Glutamatergic neuron (in vitro differentiated cells): Measurements from ENCODE around the gene ALDH1A3. TPM values are rescaled to one million over a fixed set of nuclear protein-coding genes. Genes with fewer than 3 reads are reported as not detected.

Source experiments
- DNase-seq: peaks from one replicate; pipeline ENCODE4 v3.0.0; 2022
- H3K27ac Mint-ChIP-seq: one replicate; pipeline ENCODE4 v1.8.0; 2020; ENCODE audit warnings: mild to moderate bottlenecking, mixed read lengths, inconsistent platforms; ENCODE audit not compliant: unreplicated experiment
- H3K27me3 Mint-ChIP-seq: one replicate; pipeline ENCODE4 v1.8.0; 2020; ENCODE audit warnings: mild to moderate bottlenecking, moderate library complexity, mixed read lengths, inconsistent platforms; ENCODE audit not compliant: unreplicated experiment
- H3K36me3 Mint-ChIP-seq: one replicate; pipeline ENCODE4 v1.8.0; 2020; ENCODE audit warnings: mild to moderate bottlenecking, mixed read lengths, inconsistent platforms; ENCODE audit not compliant: unreplicated experiment
- H3K4me1 Mint-ChIP-seq: one replicate; pipeline ENCODE4 v1.8.0; 2020; ENCODE audit warnings: mild to moderate bottlenecking, low read depth, mixed read lengths, inconsistent platforms; ENCODE audit not compliant: unreplicated experiment
- H3K4me3 Mint-ChIP-seq: one replicate; pipeline ENCODE4 v1.8.0; 2020; ENCODE audit warnings: mild to moderate bottlenecking, mixed read lengths, inconsistent platforms; ENCODE audit not compliant: unreplicated experiment
- H3K9me3 Mint-ChIP-seq: one replicate; pipeline ENCODE4 v1.8.0; 2020; ENCODE audit warnings: mild to moderate bottlenecking, moderate library complexity, mixed read lengths, inconsistent platforms; ENCODE audit not compliant: unreplicated experiment
- CTCF ChIP-seq: fragments of 200-600 bp; sonication (generic); IDR thresholded peaks from one replicate; pipeline ENCODE4 v1.5.0; 2021; ENCODE audit not compliant: partially characterized antibody, unreplicated experiment
- total RNA-seq: library from RNA; stranded (reverse); fragmentation: NEBNext Ultra II Directional; extraction: Animal tissue kit (Norgen Biotek cat#: 25700); gene quantifications from one replicate; pipeline ENCODE4 v1.2.1, GENCODE V29; 2021; ENCODE audit not compliant: unreplicated experiment

ALDH1A3 gene
- total RNA-seq, 1 donor from 2014 or later, result 2.8 TPM

GRCh38 chr15:100878130-100878529, 1.5 kb upstream of the ALDH1A3 start:
- TF ChIP-seq CTCF, result no peak
- Mint-ChIP-seq H3K4me1 (peaks cover 3% of the 10 kb centered on the region), H3K27ac (no peak overlapping the region), H3K4me3 (no peak overlapping the region), H3K27me3 (peaks cover 26% of the 10 kb centered on the region), H3K9me3 (peaks cover 10% of the 10 kb centered on the region), H3K36me3 (no peaks in the 10 kb centered on the region)
- DNase-seq, result no peak

GRCh38 chr15:100878648-100879047, 983 bp upstream of the ALDH1A3 start:
- no peak overlapping the region for H3K27ac Mint-ChIP-seq
- peak overlapping the region; percentile 85 for H3K4me3 Mint-ChIP-seq
- H3K9me3 Mint-ChIP-seq, result peaks cover 10% of the 10 kb centered on the region
- H3K4me1 Mint-ChIP-seq, result peaks cover 2% of the 10 kb centered on the region
- H3K27me3 Mint-ChIP-seq, result peaks cover 25% of the 10 kb centered on the region
- DNase-seq, result no peak
- no peak for TF ChIP-seq CTCF
- H3K36me3 Mint-ChIP-seq, result no peaks in the 10 kb centered on the region

GRCh38 chr15:100879061-100879463, 569 bp upstream of the ALDH1A3 start:
- Mint-ChIP-seq H3K4me1 (no peaks in the 10 kb centered on the region), H3K27ac (no peak overlapping the region), H3K36me3 (no peaks in the 10 kb centered on the region), H3K27me3 (peaks cover 23% of the 10 kb centered on the region), H3K9me3 (peaks cover 10% of the 10 kb centered on the region), H3K4me3 (peak overlapping the region; percentile 85)
- peak; percentile 37 for DNase-seq
- TF ChIP-seq CTCF, result no peak

GRCh38 chr15:100880139-100880896, 687 bp downstream of the ALDH1A3 start:
- H3K27me3 Mint-ChIP-seq, result peaks cover 21% of the 10 kb centered on the region
- H3K4me3 Mint-ChIP-seq, result peak overlapping the region; percentile 79
- H3K27ac Mint-ChIP-seq, result no peak overlapping the region
- TF ChIP-seq CTCF, result no peak
- H3K9me3 Mint-ChIP-seq, result peaks cover 10% of the 10 kb centered on the region
- peak; percentile 40 for DNase-seq
- no peaks in the 10 kb centered on the region for H3K36me3 Mint-ChIP-seq
- H3K4me1 Mint-ChIP-seq, result no peaks in the 10 kb centered on the region

GRCh38 chr15:100880897-100881242, 1.2 kb downstream of the ALDH1A3 start:
- peaks cover 21% of the 10 kb centered on the region for H3K27me3 Mint-ChIP-seq
- TF ChIP-seq CTCF, result no peak
- no peak overlapping the region for H3K27ac Mint-ChIP-seq
- peaks cover 10% of the 10 kb centered on the region for H3K9me3 Mint-ChIP-seq
- DNase-seq, result no peak
- H3K4me3 Mint-ChIP-seq, result peak overlapping the region; percentile 79
- no peaks in the 10 kb centered on the region for H3K4me1 Mint-ChIP-seq
- H3K36me3 Mint-ChIP-seq, result no peaks in the 10 kb centered on the region
